HepG2 (cell line): ENCODE data around the gene TRIM31. TPM values are rescaled to one million over a fixed set of nuclear protein-coding genes. Genes with fewer than 3 reads are reported as not detected.

Source experiments
- BRD4 ChIP-seq: sonication (generic); formaldehyde crosslinking; IDR thresholded peaks from 2 replicates; pipeline ENCODE4 v1.4.0; 2020; ENCODE audit warnings: missing genetic modification reagents
- NCOA1 ChIP-seq: sonication (generic); formaldehyde crosslinking; IDR thresholded peaks from 2 replicates; pipeline ENCODE4 v1.9.0; 2021; ENCODE audit warnings: missing genetic modification reagents
- RCOR2 ChIP-seq: IDR thresholded peaks from 2 replicates; pipeline ENCODE4 v1.6.1; 2016; ENCODE audit warnings: missing biosample characterization, missing genetic modification reagents
- RFX3 ChIP-seq: IDR thresholded peaks from 2 replicates; pipeline ENCODE4 v1.6.1; 2016; ENCODE audit warnings: missing biosample characterization, missing genetic modification reagents
- RXRA ChIP-seq: sonication (generic); formaldehyde crosslinking; IDR thresholded peaks from 2 replicates; pipeline ENCODE4 v1.5.1; 2020; ENCODE audit warnings: missing genetic modification reagents
- TSC22D2 ChIP-seq: sonication (generic); formaldehyde crosslinking; IDR thresholded peaks from 2 replicates; pipeline ENCODE4 v1.5.1; 2020; ENCODE audit warnings: missing genetic modification reagents, mild to moderate bottlenecking, borderline replicate concordance
- ZC3H4 ChIP-seq: sonication (generic); formaldehyde crosslinking; IDR thresholded peaks from 2 replicates; pipeline ENCODE4 v1.4.0; 2020; ENCODE audit warnings: missing genetic modification reagents, borderline replicate concordance
- ZNF441 ChIP-seq: sonication (generic); formaldehyde crosslinking; IDR thresholded peaks from 2 replicates; pipeline ENCODE4 v1.7.0; 2021; ENCODE audit warnings: missing genetic modification reagents, borderline replicate concordance
- ZNF605 ChIP-seq: sonication (generic); formaldehyde crosslinking; IDR thresholded peaks from 2 replicates; pipeline ENCODE4 v1.8.0; 2022; ENCODE audit warnings: mild to moderate bottlenecking, missing genetic modification reagents
- ZNF660 ChIP-seq: sonication (generic); formaldehyde crosslinking; IDR thresholded peaks from 2 replicates; pipeline ENCODE4 v1.5.1; 2020; ENCODE audit warnings: mild to moderate bottlenecking, low read depth, missing genetic modification reagents, borderline replicate concordance
- ZNF772 ChIP-seq: sonication (generic); formaldehyde crosslinking; IDR thresholded peaks from 2 replicates; pipeline ENCODE4 v1.5.0; 2020; ENCODE audit warnings: mild to moderate bottlenecking, missing genetic modification reagents
- ZNF879 ChIP-seq: sonication (generic); formaldehyde crosslinking; IDR thresholded peaks from 2 replicates; pipeline ENCODE4 v1.8.1; 2023; ENCODE audit warnings: missing genetic modification reagents
- polyA plus RNA-seq, 8 experiments: library from polyadenylated mRNA; depleted of rRNA in 3 of 8; stranded (reverse) in 7 of 8; unstranded in 1 of 8; fragments of >200 nt; fragmentation: Illumina TruSeq in 4 of 8; extraction: Trizol in 4 of 8; gene quantifications; 2 replicates each; pipeline versions ENCODE4 v1.2.1 to v1.2.3, GENCODE V29; 2011 to 2016; ENCODE audit warnings: low read depth in 4 of 8, missing spikeins in 1 of 8, mixed read lengths in 1 of 8; ENCODE audit not compliant: insufficient read depth in 1 of 8
- total RNA-seq, 5 experiments: library from RNA; depleted of rRNA; stranded (reverse); fragments of >200 nt; fragmentation: Illumina TruSeq; extraction: Trizol; gene quantifications; 2 replicates each; pipeline ENCODE4 v1.2.3, GENCODE V29; 2016; ENCODE audit warnings: low read depth in 1 of 5
- TF ChIP-seq, protein P1 (sequence below): sonication (generic); formaldehyde crosslinking; IDR thresholded peaks from 2 replicates; pipeline ENCODE4; 2020; ENCODE audit warnings: missing genetic modification reagents, mild to moderate bottlenecking, borderline replicate concordance
- TF ChIP-seq, protein P2 (sequence below): sonication (generic); formaldehyde crosslinking; IDR thresholded peaks from 2 replicates; pipeline ENCODE4 v1.5.1; 2020; ENCODE audit warnings: mild to moderate bottlenecking, missing genetic modification reagents, borderline replicate concordance
- TF ChIP-seq, protein P3 (sequence below): IDR thresholded peaks from 2 replicates; pipeline ENCODE4 v1.6.1; 2012; ENCODE audit warnings: inconsistent platforms
- TF ChIP-seq, protein P4 (sequence below): sonication (generic); formaldehyde crosslinking; IDR thresholded peaks from 2 replicates; pipeline ENCODE4 v1.8.1; 2022; ENCODE audit warnings: mild to moderate bottlenecking, missing genetic modification reagents
- TF ChIP-seq, protein P5 (sequence below): IDR thresholded peaks from 2 replicates; pipeline ENCODE4 v1.6.1; 2016; ENCODE audit warnings: low read depth
- TF ChIP-seq, protein P6 (sequence below): sonication (generic); formaldehyde crosslinking; IDR thresholded peaks from 2 replicates; pipeline ENCODE4 v1.4.0; 2020; ENCODE audit warnings: mild to moderate bottlenecking, low read depth, missing genetic modification reagents
- TF ChIP-seq, protein P7 (sequence below): sonication (generic); formaldehyde crosslinking; IDR thresholded peaks from 2 replicates; pipeline ENCODE4 v1.4.0; 2020; ENCODE audit warnings: missing genetic modification reagents, borderline replicate concordance

The TRIM31 gene
- total and polyA plus RNA-seq, 2 of the 13 experiments (the other 11 are each of a cell fraction or from before 2014, with no cell fraction given) = 0.13 to 0.51 TPM

DNA sequence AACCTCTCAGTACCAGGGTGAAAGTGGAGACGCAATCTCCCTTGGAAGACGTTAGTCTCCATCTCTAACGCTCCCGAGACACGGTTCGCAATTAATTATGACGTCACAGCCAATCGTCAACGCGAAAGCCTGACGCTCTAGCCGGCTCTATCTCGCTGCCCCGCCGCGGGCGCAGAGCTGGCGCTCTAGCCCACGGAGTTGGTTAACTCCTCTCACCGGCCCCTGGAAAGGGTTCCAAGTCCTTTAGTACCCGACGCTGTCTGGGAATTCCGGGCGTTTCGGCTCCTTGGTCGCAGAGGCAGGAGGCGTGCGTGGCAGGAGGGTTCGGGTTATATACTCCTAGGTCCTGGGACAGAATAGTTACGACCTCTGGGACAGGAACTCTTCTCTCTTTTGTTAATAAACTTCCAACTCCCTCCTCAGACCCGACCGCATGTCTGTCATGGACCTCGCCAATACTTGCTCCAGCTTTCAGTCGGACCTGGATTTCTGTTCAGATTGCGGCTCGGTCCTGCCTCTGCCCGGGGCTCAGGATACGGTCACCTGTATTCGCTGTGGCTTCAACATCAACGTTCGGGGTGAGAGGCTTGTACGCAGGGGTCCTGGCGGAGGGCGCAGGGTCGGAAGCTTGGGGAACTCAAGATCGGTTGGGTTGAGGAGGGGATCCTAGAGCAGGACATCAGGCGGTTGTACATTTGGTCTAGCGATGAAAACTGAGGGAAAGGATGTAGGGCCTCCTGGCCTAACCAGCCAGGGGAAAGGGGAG lies 51.6 kb downstream of the TRIM31 start, which contains the start of gene POLR1H (continued):
- peak; percentile 96 for TF ChIP-seq ZNF605 (CRISPR knock-in tag)
- peak; percentile 75; the same call in 1 of the 2 replicates for TF ChIP-seq TSC22D2 (CRISPR knock-in tag)
- TF ChIP-seq ZC3H4 = 0 out of 2 replicates have a peak, but pooled peaks have one; percentile 11
- TF ChIP-seq, protein P1, sequence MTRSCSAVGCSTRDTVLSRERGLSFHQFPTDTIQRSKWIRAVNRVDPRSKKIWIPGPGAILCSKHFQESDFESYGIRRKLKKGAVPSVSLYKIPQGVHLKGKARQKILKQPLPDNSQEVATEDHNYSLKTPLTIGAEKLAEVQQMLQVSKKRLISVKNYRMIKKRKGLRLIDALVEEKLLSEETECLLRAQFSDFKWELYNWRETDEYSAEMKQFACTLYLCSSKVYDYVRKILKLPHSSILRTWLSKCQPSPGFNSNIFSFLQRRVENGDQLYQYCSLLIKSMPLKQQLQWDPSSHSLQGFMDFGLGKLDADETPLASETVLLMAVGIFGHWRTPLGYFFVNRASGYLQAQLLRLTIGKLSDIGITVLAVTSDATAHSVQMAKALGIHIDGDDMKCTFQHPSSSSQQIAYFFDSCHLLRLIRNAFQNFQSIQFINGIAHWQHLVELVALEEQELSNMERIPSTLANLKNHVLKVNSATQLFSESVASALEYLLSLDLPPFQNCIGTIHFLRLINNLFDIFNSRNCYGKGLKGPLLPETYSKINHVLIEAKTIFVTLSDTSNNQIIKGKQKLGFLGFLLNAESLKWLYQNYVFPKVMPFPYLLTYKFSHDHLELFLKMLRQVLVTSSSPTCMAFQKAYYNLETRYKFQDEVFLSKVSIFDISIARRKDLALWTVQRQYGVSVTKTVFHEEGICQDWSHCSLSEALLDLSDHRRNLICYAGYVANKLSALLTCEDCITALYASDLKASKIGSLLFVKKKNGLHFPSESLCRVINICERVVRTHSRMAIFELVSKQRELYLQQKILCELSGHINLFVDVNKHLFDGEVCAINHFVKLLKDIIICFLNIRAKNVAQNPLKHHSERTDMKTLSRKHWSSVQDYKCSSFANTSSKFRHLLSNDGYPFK (CRISPR knock-in tag) = peak; percentile 92; the same call in 1 of the 2 replicates
- TF ChIP-seq RFX3 (CRISPR knock-in tag) = peak; percentile 45; the same call in 1 of the 2 replicates
- TF ChIP-seq NCOA1 (CRISPR knock-in tag) = no peak
- TF ChIP-seq, protein P2, sequence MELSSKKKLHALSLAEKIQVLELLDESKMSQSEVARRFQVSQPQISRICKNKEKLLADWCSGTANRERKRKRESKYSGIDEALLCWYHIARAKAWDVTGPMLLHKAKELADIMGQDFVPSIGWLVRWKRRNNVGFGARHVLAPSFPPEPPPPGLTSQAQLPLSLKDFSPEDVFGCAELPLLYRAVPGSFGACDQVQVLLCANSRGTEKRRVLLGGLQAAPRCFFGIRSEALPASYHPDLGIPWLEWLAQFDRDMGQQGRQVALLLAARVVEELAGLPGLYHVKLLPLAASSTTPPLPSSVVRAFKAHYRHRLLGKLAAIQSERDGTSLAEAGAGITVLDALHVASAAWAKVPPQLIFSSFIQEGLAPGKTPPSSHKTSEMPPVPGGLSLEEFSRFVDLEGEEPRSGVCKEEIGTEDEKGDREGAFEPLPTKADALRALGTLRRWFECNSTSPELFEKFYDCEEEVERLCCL (CRISPR knock-in tag) = no peak; the same call in none of the 2 replicates
- peak; percentile 28; the same call in 1 of the 2 replicates for TF ChIP-seq RXRA
- TF ChIP-seq, protein P3, sequence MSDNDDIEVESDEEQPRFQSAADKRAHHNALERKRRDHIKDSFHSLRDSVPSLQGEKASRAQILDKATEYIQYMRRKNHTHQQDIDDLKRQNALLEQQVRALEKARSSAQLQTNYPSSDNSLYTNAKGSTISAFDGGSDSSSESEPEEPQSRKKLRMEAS = peak; percentile 74
- TF ChIP-seq ZNF441 (CRISPR knock-in tag) = peak; percentile 73; the same call in 1 of the 2 replicates
- TF ChIP-seq BRD4 (CRISPR knock-in tag) = peak; percentile 91
- TF ChIP-seq RCOR2 (CRISPR knock-in tag) = peak; percentile 58; the same call in 1 of the 2 replicates
- TF ChIP-seq ZNF879 (CRISPR knock-in tag) = peak; percentile 71; the same call in 1 of the 2 replicates
- TF ChIP-seq, protein P4, sequence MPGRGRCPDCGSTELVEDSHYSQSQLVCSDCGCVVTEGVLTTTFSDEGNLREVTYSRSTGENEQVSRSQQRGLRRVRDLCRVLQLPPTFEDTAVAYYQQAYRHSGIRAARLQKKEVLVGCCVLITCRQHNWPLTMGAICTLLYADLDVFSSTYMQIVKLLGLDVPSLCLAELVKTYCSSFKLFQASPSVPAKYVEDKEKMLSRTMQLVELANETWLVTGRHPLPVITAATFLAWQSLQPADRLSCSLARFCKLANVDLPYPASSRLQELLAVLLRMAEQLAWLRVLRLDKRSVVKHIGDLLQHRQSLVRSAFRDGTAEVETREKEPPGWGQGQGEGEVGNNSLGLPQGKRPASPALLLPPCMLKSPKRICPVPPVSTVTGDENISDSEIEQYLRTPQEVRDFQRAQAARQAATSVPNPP (CRISPR knock-in tag) = no peak
- 0 out of 2 replicates have a peak, but pooled peaks have one; percentile 24 for TF ChIP-seq ZNF660 (CRISPR knock-in tag)
- TF ChIP-seq, protein P5, sequence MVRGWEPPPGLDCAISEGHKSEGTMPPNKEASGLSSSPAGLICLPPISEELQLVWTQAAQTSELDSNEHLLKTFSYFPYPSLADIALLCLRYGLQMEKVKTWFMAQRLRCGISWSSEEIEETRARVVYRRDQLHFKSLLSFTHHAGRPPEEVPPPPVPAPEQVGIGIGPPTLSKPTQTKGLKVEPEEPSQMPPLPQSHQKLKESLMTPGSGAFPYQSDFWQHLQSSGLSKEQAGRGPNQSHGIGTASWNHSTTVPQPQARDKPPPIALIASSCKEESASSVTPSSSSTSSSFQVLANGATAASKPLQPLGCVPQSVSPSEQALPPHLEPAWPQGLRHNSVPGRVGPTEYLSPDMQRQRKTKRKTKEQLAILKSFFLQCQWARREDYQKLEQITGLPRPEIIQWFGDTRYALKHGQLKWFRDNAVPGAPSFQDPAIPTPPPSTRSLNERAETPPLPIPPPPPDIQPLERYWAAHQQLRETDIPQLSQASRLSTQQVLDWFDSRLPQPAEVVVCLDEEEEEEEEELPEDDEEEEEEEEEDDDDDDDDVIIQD (CRISPR knock-in tag) = no peak
- TF ChIP-seq, protein P6, sequence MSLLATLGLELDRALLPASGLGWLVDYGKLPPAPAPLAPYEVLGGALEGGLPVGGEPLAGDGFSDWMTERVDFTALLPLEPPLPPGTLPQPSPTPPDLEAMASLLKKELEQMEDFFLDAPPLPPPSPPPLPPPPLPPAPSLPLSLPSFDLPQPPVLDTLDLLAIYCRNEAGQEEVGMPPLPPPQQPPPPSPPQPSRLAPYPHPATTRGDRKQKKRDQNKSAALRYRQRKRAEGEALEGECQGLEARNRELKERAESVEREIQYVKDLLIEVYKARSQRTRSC = no peak
- no peak for TF ChIP-seq ZNF772
- TF ChIP-seq, protein P7, sequence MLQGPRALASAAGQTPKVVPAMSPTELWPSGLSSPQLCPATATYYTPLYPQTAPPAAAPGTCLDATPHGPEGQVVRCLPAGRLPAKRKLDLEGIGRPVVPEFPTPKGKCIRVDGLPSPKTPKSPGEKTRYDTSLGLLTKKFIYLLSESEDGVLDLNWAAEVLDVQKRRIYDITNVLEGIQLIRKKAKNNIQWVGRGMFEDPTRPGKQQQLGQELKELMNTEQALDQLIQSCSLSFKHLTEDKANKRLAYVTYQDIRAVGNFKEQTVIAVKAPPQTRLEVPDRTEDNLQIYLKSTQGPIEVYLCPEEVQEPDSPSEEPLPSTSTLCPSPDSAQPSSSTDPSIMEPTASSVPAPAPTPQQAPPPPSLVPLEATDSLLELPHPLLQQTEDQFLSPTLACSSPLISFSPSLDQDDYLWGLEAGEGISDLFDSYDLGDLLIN (CRISPR knock-in tag) = peak; percentile 88; the same call in 1 of the 2 replicates
